Measurements from ENCODE around the gene ZFHX3.

ZFHX3 gene

DNA sequence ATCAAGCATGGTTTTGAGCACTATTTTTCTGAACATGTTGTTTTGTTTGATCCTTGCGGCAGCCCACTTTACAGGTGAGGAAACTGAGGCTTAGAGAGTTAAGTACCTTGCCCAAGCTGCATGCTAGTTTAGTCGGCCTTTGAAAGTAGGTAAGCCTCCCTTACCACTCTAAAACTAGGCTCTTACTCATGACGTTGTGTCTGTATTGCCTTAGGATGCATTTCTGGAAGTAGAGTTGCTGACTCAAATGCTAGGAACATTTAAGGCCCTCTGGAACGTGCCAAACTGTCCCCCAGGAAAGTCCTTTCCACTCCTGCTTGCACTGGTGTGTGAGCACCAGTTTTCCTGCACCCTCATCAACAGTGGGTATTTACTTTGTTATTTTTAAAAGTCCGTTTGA is 76.6 kb downstream of the ZFHX3 start:
- DNase-seq (ENCODE audit: low read depth) = no peak
- TF ChIP-seq CTCF (conservative IDR thresholded peaks at IDR 0.05; ENCODE audit: low read depth, low read length) = no peak
- no peak overlapping the region for H3K4me3 ChIP-seq (ENCODE audit: low read length)

GRCh38 chr16:72970656-72971055 is 77.3 kb downstream of the ZFHX3 start:
- no peak for DNase-seq (ENCODE audit: low read depth)
- H3K4me3 ChIP-seq (ENCODE audit: low read length) = no peak overlapping the region
- no peak for TF ChIP-seq CTCF (conservative IDR thresholded peaks at IDR 0.05; ENCODE audit: low read depth, low read length)

DNA sequence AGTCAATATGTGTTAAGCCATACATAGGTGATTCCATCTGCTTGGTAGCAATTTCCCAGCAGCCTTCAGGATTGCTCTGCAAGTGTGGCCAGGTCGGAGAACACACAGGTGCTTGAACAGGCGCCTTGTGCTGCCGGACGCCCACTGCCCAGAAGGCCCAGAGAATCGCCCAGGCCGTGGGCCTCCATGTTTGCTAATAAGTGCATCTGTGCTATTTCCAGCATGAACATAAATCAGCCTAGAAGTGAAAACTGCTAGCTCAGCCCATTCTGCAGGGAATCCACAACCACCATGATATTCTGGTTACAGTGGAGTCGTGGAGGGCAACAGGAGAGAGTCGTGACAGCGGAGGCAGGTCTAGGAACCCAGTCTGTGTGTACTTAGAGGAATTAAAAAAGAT is 78.1 kb downstream of the ZFHX3 start:
- DNase-seq (ENCODE audit: low read depth) = no peak
- no peak overlapping the region for H3K4me3 ChIP-seq (ENCODE audit: low read length)
- no peak for TF ChIP-seq CTCF (conservative IDR thresholded peaks at IDR 0.05; ENCODE audit: low read depth, low read length)

GRCh38 chr16:72969146-72969545 is 78.8 kb downstream of the ZFHX3 start:
- no peak for DNase-seq (ENCODE audit: low read depth)
- no peak overlapping the region for H3K4me3 ChIP-seq (ENCODE audit: low read length)
- no peak for TF ChIP-seq CTCF (conservative IDR thresholded peaks at IDR 0.05; ENCODE audit: low read depth, low read length)

DNA sequence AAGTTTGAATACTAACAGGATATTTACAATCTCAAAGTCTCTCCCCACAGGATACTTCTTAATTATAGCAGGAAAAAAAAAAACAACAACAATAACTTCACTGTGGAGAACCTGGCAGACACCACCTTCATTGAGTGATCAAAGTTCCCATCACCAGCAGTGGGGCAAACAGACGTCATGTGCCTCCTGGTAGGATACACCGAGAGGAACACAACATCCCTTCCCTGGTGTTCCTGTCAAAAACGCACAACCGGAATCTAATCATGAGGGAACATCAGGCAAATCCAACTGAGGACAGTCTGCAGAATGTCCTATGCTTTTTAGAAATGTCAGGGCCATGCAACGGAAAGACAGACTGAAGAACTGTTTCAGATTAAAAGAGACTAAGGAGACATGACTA is 80.0 kb downstream of the ZFHX3 start:
- no peak for DNase-seq (ENCODE audit: low read depth)
- no peak for TF ChIP-seq CTCF (conservative IDR thresholded peaks at IDR 0.05; ENCODE audit: low read depth, low read length)
- no peak overlapping the region for H3K4me3 ChIP-seq (ENCODE audit: low read length)

DNA sequence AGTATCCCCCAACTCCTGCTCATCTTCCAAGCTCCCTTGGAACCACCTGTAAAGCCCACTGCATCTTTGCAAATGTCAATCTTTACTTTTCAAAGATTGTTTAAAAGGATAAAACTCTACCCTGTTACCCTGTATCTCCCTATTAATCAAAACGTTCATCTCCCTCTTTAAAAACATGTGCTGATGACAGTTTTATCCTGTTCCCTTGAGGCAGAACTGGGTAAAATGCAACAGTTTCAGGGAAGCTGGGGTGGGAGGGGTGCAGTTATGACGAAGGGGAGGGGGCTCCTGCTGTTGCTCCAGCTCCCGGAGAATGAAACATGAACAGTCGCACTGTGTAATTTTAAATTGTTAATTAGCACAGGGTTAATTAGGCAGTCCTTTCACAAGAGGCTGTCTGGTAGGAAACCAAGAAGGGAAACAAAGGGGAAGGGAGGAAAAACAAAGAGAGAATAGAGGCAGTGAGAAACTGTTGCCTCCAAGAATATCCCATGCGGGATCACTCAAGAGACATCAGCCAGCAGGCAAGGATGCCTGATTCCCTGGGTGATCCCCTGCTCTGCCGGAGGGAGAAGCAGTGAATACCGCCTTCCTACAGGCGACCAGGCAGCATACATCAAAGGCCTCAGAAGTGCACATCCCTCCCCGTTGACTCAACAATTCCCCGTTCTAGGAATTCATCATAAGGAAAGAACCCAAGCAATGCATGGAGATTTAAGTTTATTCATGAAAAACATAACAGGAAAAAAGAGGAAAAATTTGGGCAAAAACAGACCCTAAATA is 84.2 kb downstream of the ZFHX3 start:
- no peak overlapping the region for H3K4me3 ChIP-seq (ENCODE audit: low read length)
- no peak for TF ChIP-seq CTCF (conservative IDR thresholded peaks at IDR 0.05; ENCODE audit: low read depth, low read length)
- DNase-seq (ENCODE audit: low read depth) = no peak

DNA sequence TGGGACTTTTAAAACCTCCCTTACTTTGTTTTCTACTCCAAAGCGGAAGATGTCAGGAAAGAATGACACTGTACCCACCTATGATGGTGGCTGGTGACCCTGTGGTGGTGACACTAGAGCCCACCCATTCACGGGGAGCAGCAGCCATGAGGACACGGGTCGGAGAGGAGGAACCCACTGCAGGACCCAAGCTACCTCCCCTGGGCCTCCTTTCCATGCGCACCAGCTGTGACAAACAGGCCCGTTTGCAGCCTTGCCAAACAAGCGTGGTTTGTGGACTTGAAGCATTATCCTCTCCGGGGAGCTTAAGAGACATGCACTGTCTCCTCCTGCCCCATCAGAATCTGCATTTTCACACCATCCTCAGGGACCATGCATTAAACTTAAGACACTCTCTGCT is 85.6 kb downstream of the ZFHX3 start:
- H3K4me3 ChIP-seq (ENCODE audit: low read length) = no peak overlapping the region
- no peak for DNase-seq (ENCODE audit: low read depth)
- no peak for TF ChIP-seq CTCF (conservative IDR thresholded peaks at IDR 0.05; ENCODE audit: low read depth, low read length)
